SH-SY5Y (cell line): ENCODE measurements around the gene MAPK12.

Experiments
- GATA2 ChIP-seq: IDR thresholded peaks from 2 replicates; pipeline ENCODE4 v1.6.1; 2011; ENCODE audit warnings: mild to moderate bottlenecking, low read depth, low read length
- GATA3 ChIP-seq: IDR thresholded peaks from 2 replicates; pipeline ENCODE4 v1.6.1; 2011; ENCODE audit warnings: low read depth, mild to moderate bottlenecking, low read length, moderate library complexity

DNA sequence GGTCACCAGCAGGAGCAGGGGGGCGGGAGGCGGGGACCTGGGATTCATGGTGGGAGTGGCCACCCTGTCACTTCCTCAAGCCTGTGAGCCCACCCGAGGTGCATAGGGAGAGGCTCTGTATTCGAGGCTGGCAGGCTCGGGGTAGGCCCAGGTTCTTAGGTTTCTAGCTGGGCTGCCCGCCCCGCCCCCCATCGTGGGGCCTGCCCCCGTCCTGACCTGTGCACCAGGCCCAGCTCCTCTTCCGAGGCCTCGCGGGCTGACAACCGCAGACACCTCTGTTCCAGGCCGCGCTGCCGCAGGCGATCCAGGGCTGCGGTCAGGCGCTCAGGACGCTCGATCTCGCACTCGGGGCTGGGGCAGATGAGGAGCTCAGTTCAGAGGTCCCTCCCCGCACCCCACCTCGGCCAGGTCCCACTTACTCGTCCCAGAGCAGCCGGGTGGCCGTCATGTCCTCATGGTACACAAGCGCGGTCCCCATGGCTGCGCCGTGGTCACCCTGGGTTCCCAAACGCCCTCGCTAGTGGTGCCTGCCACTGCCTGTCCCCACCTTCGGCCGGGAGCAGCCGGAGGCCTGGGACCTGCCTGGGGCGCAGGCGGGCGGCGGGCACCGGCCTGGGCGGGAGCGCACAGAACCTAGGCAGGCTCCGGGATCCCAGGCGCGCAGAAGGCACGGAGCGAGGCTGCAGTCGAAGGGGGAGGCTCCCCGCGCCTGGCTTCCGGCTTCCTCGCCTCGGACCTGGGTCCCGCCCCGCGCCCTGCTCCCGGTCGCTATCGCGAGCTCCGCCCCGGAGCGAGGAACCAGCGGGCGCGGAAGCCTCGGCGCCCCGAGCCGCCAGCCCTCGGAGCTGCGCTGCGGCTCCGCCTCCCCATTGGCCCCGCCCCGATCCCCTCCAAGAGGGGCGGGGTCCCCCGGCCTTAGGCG is 10.7 kb downstream of the MAPK12 start, which contains the start of gene HDAC10:
- no peak for TF ChIP-seq GATA2
- TF ChIP-seq GATA3 = no peak
